Measurements from ENCODE around the gene GMEB1.

The GMEB1 gene

DNA sequence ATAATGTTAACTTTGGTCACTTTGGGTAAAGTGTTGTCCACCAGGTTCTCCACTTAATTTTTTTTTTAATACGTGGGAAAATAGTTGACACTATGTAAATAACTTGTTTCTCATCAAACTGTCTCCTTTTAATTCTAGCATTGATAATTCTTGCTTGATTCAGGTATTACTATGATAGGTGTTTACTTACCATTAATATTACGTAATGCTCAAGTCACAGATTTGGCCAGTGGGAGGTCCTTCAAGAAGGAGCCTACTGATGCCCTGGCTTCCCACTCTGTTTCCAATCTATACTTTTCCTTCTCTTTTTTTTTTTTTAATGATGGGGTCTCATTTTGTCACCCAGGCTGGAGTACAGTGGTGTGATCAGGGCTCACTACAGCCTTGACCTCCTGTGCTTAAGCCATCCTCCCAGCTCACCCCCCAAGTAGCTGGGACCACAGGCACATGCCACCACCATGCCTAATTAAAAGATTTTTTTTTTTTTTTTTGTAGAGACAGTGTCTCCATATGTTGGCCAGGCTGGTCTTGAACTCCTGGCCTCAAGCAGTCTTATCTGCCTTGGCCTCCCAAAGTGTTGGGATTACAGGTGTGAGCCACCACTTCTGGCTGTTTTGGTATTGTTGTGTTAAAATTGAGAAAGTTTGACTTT is 98.1 kb downstream of the GMEB1 start:
- TF ChIP-seq, protein P1, sequence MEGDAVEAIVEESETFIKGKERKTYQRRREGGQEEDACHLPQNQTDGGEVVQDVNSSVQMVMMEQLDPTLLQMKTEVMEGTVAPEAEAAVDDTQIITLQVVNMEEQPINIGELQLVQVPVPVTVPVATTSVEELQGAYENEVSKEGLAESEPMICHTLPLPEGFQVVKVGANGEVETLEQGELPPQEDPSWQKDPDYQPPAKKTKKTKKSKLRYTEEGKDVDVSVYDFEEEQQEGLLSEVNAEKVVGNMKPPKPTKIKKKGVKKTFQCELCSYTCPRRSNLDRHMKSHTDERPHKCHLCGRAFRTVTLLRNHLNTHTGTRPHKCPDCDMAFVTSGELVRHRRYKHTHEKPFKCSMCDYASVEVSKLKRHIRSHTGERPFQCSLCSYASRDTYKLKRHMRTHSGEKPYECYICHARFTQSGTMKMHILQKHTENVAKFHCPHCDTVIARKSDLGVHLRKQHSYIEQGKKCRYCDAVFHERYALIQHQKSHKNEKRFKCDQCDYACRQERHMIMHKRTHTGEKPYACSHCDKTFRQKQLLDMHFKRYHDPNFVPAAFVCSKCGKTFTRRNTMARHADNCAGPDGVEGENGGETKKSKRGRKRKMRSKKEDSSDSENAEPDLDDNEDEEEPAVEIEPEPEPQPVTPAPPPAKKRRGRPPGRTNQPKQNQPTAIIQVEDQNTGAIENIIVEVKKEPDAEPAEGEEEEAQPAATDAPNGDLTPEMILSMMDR (IDR thresholded peaks at IDR 0.05; ENCODE audit: control insufficient read depth, insufficient read depth, low read depth, low read length, missing control alignments): no peak
- DNase-seq (ENCODE audit: low read depth): no peak
- no peak overlapping the region for H3K4me3 ChIP-seq (ENCODE audit: control insufficient read depth, low read depth, low read length)
